ENCODE results near the gene DHODH.

- TF ChIP-seq POLR2A (IDR thresholded peaks at IDR 0.05; ENCODE audit: low read depth, low read length) (no peak), GATA2 (IDR thresholded peaks at IDR 0.05; ENCODE audit: insufficient read depth, insufficient read length, low read depth, low read length) (no peak)
- TF ChIP-seq, protein P1, sequence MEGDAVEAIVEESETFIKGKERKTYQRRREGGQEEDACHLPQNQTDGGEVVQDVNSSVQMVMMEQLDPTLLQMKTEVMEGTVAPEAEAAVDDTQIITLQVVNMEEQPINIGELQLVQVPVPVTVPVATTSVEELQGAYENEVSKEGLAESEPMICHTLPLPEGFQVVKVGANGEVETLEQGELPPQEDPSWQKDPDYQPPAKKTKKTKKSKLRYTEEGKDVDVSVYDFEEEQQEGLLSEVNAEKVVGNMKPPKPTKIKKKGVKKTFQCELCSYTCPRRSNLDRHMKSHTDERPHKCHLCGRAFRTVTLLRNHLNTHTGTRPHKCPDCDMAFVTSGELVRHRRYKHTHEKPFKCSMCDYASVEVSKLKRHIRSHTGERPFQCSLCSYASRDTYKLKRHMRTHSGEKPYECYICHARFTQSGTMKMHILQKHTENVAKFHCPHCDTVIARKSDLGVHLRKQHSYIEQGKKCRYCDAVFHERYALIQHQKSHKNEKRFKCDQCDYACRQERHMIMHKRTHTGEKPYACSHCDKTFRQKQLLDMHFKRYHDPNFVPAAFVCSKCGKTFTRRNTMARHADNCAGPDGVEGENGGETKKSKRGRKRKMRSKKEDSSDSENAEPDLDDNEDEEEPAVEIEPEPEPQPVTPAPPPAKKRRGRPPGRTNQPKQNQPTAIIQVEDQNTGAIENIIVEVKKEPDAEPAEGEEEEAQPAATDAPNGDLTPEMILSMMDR (IDR thresholded peaks at IDR 0.05; ENCODE audit: extremely low read depth in 1 of 2, insufficient read depth in 1 of 2, low read depth in 1 of 2, low read length in 2 of 2) = no peak
Observed at GRCh38 chr16:72068930-72069329, 60.4 kb downstream of the DHODH start.
